WTC11 (cell line): ENCODE data around the gene PIGK.
"Not testable (repeated sequence)": the region's sequence is repeated elsewhere in the genome, so short reads cannot be mapped to it uniquely, and the experiment has no call there.

Source experiments
- IRF2 ChIP-seq: sonication (generic); formaldehyde crosslinking; IDR thresholded peaks from 2 replicates; pipeline ENCODE4 v1.8.0; 2022; ENCODE audit warnings: low read depth, missing genetic modification reagents, borderline replicate concordance
- TF ChIP-seq, protein P1 (sequence below): sonication (generic); formaldehyde crosslinking; conservative IDR thresholded peaks from 2 replicates; pipeline ENCODE4 v1.8.1; 2022; ENCODE audit warnings: mild to moderate bottlenecking, missing genetic modification reagents
- TF ChIP-seq, protein P2 (sequence below): fragments of 200-600 bp; IDR thresholded peaks from 2 replicates; pipeline ENCODE4 v1.8.0; 2022; ENCODE audit warnings: antibody characterized with exemption
- TF ChIP-seq, protein P3 (sequence below): sonication (generic); formaldehyde crosslinking; IDR thresholded peaks from 2 replicates; pipeline ENCODE4 v1.8.1; 2022; ENCODE audit warnings: low read depth, mild to moderate bottlenecking, moderate library complexity, missing genetic modification reagents, borderline replicate concordance
- TF ChIP-seq, protein P4 (sequence below): sonication (generic); formaldehyde crosslinking; IDR thresholded peaks from 2 replicates; pipeline ENCODE4 v1.8.1; 2023; ENCODE audit warnings: mild to moderate bottlenecking, missing genetic modification reagents, borderline replicate concordance
- TF ChIP-seq, protein P5 (sequence below): sonication (generic); formaldehyde crosslinking; IDR thresholded peaks from 2 replicates; pipeline ENCODE4 v1.8.1; 2022; ENCODE audit warnings: mild to moderate bottlenecking, missing genetic modification reagents, moderate library complexity, borderline replicate concordance

DNA sequence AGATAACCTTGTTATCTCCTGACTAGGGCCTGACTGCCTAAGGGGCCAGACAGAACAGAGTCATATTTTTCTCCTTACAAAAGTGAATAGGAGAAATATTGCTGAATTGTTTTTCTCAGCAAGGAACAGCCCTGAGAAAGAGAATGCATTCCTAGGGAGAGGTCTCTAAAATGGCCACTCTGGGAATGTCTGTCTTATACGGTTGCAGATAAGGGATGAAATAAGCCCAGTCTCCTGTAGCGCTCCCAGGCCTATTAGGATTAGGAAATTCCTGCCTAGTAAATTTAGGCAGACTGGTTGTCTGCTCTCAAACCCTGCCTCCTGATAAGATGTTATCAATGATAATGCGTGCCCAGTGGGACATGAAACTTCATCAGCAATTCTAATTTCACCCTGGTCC lies 15.2 kb downstream of the PIGK start:
- TF ChIP-seq, protein P1, sequence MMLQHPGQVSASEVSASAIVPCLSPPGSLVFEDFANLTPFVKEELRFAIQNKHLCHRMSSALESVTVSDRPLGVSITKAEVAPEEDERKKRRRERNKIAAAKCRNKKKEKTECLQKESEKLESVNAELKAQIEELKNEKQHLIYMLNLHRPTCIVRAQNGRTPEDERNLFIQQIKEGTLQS = not testable (repeated sequence)
- TF ChIP-seq, protein P2, sequence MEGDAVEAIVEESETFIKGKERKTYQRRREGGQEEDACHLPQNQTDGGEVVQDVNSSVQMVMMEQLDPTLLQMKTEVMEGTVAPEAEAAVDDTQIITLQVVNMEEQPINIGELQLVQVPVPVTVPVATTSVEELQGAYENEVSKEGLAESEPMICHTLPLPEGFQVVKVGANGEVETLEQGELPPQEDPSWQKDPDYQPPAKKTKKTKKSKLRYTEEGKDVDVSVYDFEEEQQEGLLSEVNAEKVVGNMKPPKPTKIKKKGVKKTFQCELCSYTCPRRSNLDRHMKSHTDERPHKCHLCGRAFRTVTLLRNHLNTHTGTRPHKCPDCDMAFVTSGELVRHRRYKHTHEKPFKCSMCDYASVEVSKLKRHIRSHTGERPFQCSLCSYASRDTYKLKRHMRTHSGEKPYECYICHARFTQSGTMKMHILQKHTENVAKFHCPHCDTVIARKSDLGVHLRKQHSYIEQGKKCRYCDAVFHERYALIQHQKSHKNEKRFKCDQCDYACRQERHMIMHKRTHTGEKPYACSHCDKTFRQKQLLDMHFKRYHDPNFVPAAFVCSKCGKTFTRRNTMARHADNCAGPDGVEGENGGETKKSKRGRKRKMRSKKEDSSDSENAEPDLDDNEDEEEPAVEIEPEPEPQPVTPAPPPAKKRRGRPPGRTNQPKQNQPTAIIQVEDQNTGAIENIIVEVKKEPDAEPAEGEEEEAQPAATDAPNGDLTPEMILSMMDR = not testable (repeated sequence)
- not testable (repeated sequence) for TF ChIP-seq IRF2 (CRISPR knock-in tag)
- TF ChIP-seq, protein P3, sequence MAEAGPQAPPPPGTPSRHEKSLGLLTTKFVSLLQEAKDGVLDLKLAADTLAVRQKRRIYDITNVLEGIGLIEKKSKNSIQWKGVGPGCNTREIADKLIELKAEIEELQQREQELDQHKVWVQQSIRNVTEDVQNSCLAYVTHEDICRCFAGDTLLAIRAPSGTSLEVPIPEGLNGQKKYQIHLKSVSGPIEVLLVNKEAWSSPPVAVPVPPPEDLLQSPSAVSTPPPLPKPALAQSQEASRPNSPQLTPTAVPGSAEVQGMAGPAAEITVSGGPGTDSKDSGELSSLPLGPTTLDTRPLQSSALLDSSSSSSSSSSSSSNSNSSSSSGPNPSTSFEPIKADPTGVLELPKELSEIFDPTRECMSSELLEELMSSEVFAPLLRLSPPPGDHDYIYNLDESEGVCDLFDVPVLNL (CRISPR knock-in tag) = not testable (repeated sequence)
- TF ChIP-seq, protein P4, sequence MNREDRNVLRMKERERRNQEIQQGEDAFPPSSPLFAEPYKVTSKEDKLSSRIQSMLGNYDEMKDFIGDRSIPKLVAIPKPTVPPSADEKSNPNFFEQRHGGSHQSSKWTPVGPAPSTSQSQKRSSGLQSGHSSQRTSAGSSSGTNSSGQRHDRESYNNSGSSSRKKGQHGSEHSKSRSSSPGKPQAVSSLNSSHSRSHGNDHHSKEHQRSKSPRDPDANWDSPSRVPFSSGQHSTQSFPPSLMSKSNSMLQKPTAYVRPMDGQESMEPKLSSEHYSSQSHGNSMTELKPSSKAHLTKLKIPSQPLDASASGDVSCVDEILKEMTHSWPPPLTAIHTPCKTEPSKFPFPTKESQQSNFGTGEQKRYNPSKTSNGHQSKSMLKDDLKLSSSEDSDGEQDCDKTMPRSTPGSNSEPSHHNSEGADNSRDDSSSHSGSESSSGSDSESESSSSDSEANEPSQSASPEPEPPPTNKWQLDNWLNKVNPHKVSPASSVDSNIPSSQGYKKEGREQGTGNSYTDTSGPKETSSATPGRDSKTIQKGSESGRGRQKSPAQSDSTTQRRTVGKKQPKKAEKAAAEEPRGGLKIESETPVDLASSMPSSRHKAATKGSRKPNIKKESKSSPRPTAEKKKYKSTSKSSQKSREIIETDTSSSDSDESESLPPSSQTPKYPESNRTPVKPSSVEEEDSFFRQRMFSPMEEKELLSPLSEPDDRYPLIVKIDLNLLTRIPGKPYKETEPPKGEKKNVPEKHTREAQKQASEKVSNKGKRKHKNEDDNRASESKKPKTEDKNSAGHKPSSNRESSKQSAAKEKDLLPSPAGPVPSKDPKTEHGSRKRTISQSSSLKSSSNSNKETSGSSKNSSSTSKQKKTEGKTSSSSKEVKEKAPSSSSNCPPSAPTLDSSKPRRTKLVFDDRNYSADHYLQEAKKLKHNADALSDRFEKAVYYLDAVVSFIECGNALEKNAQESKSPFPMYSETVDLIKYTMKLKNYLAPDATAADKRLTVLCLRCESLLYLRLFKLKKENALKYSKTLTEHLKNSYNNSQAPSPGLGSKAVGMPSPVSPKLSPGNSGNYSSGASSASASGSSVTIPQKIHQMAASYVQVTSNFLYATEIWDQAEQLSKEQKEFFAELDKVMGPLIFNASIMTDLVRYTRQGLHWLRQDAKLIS = not testable (repeated sequence)
- TF ChIP-seq, protein P5, sequence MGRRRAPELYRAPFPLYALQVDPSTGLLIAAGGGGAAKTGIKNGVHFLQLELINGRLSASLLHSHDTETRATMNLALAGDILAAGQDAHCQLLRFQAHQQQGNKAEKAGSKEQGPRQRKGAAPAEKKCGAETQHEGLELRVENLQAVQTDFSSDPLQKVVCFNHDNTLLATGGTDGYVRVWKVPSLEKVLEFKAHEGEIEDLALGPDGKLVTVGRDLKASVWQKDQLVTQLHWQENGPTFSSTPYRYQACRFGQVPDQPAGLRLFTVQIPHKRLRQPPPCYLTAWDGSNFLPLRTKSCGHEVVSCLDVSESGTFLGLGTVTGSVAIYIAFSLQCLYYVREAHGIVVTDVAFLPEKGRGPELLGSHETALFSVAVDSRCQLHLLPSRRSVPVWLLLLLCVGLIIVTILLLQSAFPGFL (CRISPR knock-in tag) = not testable (repeated sequence)
